Measurements from ENCODE around the gene MFN2.

GRCh38 chr1:11989669-11990068 is 9.4 kb downstream of the MFN2 start:
- TF ChIP-seq, protein P1, sequence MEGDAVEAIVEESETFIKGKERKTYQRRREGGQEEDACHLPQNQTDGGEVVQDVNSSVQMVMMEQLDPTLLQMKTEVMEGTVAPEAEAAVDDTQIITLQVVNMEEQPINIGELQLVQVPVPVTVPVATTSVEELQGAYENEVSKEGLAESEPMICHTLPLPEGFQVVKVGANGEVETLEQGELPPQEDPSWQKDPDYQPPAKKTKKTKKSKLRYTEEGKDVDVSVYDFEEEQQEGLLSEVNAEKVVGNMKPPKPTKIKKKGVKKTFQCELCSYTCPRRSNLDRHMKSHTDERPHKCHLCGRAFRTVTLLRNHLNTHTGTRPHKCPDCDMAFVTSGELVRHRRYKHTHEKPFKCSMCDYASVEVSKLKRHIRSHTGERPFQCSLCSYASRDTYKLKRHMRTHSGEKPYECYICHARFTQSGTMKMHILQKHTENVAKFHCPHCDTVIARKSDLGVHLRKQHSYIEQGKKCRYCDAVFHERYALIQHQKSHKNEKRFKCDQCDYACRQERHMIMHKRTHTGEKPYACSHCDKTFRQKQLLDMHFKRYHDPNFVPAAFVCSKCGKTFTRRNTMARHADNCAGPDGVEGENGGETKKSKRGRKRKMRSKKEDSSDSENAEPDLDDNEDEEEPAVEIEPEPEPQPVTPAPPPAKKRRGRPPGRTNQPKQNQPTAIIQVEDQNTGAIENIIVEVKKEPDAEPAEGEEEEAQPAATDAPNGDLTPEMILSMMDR (IDR thresholded peaks at IDR 0.05), result no peak
- TF ChIP-seq RXRA (IDR thresholded peaks at IDR 0.05; ENCODE audit: borderline replicate concordance, low read depth) (no peak), SMC3 (IDR thresholded peaks at IDR 0.05; ENCODE audit: low read depth, low read length) (no peak), YY1 (IDR thresholded peaks at IDR 0.05; ENCODE audit: low read depth) (no peak)
- TF ChIP-seq, protein P2, sequence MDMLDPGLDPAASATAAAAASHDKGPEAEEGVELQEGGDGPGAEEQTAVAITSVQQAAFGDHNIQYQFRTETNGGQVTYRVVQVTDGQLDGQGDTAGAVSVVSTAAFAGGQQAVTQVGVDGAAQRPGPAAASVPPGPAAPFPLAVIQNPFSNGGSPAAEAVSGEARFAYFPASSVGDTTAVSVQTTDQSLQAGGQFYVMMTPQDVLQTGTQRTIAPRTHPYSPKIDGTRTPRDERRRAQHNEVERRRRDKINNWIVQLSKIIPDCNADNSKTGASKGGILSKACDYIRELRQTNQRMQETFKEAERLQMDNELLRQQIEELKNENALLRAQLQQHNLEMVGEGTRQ (IDR thresholded peaks at IDR 0.05; ENCODE audit: borderline replicate concordance, low read depth, low read length), result no peak

Data from SK-N-SH (cell line).